Bronchial epithelial cell (primary cell): ENCODE data around the gene SYT3. TPM values are rescaled to one million over a fixed set of nuclear protein-coding genes. Genes with fewer than 3 reads are reported as not detected.

Source experiments
- DNase-seq: peaks from one replicate; pipeline ENCODE4 v3.0.0-alpha.2; 2010; ENCODE audit warnings: low read depth
- FAIRE-seq: peaks from 2 replicates; lab custom pipeline; 2011; peaks lifted over from hg19 to GRCh38; lab: Jason Lieb, UNC
- H3K27me3 ChIP-seq: 2 replicates; pipeline ENCODE4 v1.5.1; 2011; ENCODE audit warnings: low read length; ENCODE audit not compliant: control insufficient read depth, insufficient read depth
- H3K36me3 ChIP-seq: 2 replicates; pipeline ENCODE4 v1.5.1; 2011; ENCODE audit warnings: low read length; ENCODE audit not compliant: control insufficient read depth, insufficient read depth
- H3K4me3 ChIP-seq: 2 replicates; pipeline ENCODE4 v1.5.1; 2011; ENCODE audit warnings: mild to moderate bottlenecking, low read depth, low read length, control low read depth
- CTCF ChIP-seq: IDR thresholded peaks from 2 replicates; pipeline ENCODE4 v1.5.1; 2011; ENCODE audit warnings: mild to moderate bottlenecking, moderate library complexity, low read length, control low read depth, inconsistent platforms; ENCODE audit not compliant: insufficient read depth, severe bottlenecking
- total RNA-seq: library from RNA; depleted of rRNA; stranded (reverse); fragments of >200 nt; gene quantifications from 2 replicates; pipeline ENCODE4 v1.2.1, GENCODE V29; 2014

SYT3 gene
- total RNA-seq, 1 donor from 2014 or later: not detected

- no peak for TF ChIP-seq CTCF
- H3K4me3 ChIP-seq: no peak overlapping the region
- H3K36me3 ChIP-seq: no peaks in the 10 kb centered on the region
- no peaks in the 10 kb centered on the region for H3K27me3 ChIP-seq
- FAIRE-seq (no peak), DNase-seq (no peak)
Observed at GRCh38 chr19:50660088-50660366, 20.3 kb upstream of the SYT3 start.

- H3K27me3 ChIP-seq: no peaks in the 10 kb centered on the region
- FAIRE-seq (no peak), DNase-seq (no peak)
- no peak for TF ChIP-seq CTCF
- no peaks in the 10 kb centered on the region for H3K36me3 ChIP-seq
- H3K4me3 ChIP-seq: no peak overlapping the region
Observed at GRCh38 chr19:50659318-50660087, 19.8 kb upstream of the SYT3 start.

- DNase-seq (no peak), FAIRE-seq (no peak)
- H3K4me3 ChIP-seq: peak overlapping the region; percentile 13
- no peaks in the 10 kb centered on the region for H3K27me3 ChIP-seq
- TF ChIP-seq CTCF: no peak
- no peaks in the 10 kb centered on the region for H3K36me3 ChIP-seq
Observed at GRCh38 chr19:50658441-50659317, 19.0 kb upstream of the SYT3 start.

DNA sequence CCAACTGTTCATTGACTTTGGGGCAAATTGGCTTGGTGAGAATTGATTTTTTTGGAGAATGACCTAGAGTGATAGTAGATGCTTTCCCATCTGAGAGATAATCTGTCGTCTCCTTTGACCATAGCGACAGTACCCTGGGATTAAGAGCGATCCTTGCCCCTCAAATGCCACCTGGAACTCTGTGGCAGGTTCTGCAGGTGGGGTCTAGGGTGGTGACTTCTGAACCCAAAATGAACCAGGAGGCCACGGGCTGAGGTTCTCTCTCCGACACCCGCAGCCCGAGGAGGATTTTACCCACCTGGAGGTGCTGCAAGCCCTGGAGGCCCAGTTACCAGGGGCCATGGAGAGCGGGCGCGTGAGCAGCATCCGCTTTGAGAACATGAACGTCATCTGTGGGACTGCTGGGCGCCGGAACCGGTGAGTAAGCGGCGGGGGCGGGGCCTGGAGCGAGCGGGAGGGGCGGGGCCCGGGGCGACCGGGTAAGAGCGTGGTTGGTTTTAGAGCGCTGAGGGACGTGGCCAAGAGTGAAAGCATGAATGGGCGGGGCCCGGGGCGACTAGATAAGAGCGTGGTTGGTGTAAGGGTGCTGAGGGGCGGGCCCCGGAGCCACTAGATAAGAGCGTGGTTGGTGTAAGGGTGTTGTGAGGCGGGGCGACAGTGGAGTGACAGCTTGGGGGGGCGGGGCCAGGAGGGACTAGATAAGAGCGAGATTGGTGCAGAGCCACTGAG is 18.2 kb upstream of the SYT3 start:
- TF ChIP-seq CTCF: no peak
- DNase-seq (peak; percentile 48), FAIRE-seq (no peak)
- Histone ChIP-seq H3K36me3 (no peaks in the 10 kb centered on the region), H3K27me3 (no peaks in the 10 kb centered on the region), H3K4me3 (peak overlapping the region; percentile 13)

- no peak for FAIRE-seq
- Histone ChIP-seq H3K4me3 (no peak overlapping the region), H3K27me3 (no peaks in the 10 kb centered on the region), H3K36me3 (no peaks in the 10 kb centered on the region)
- DNase-seq: no peak
- no peak for TF ChIP-seq CTCF
Observed at GRCh38 chr19:50657222-50657669, 17.6 kb upstream of the SYT3 start.
